Stimulated activated memory B cell treated with anti-CD40 and anti-IgM and Interleukin-4, amounts not matched to agents 10 μg/mL and 1 μg/mL and 100 μg/mL, for 72 hours (primary cell): ENCODE results near the gene RNU11.
A peak's percentile ranks its signal among the peaks of the same experiment; 100 is the strongest.
"Not testable (repeated sequence)": the region's sequence is repeated elsewhere in the genome, so short reads cannot be mapped to it uniquely, and the experiment has no call there.

Experiments
- ATAC-seq: fragments of 150-1000 bp; cut with Tn5 transposase; 2 replicates; pipeline ENCODE4 v1.10.0; 2021
- H3K27ac Mint-ChIP-seq: one replicate; pipeline ENCODE4 v1.8.0; 2022; ENCODE audit warnings: mild to moderate bottlenecking, mixed read lengths
- H3K27me3 Mint-ChIP-seq: one replicate; pipeline ENCODE4 v1.8.0; 2022; ENCODE audit warnings: mixed read lengths
- H3K36me3 Mint-ChIP-seq: one replicate; pipeline ENCODE4 v1.8.0; 2022; ENCODE audit warnings: mixed read lengths
- H3K4me1 Mint-ChIP-seq: one replicate; pipeline ENCODE4 v1.8.0; 2022; ENCODE audit warnings: mixed read lengths
- H3K4me3 Mint-ChIP-seq: one replicate; pipeline ENCODE4 v1.8.0; 2022; ENCODE audit warnings: mild to moderate bottlenecking, moderate library complexity, mixed read lengths
- H3K9me3 Mint-ChIP-seq: one replicate; pipeline ENCODE4 v1.8.0; 2022; ENCODE audit warnings: mixed read lengths

Gene RNU11

GRCh38 chr1:28648474-28649198 is at the start of gene RNU11:
Gene RNU11, plus strand, starts transcription at chr1:28648600.
- H3K27ac Mint-ChIP-seq: peak within 1 kb of the TSS; percentile 96
- peak; percentile 88 for ATAC-seq
- H3K4me1 Mint-ChIP-seq: peaks cover 29% of the 10 kb centered on the region
- H3K36me3 Mint-ChIP-seq: no peaks in the 10 kb centered on the region
- H3K4me3 Mint-ChIP-seq: peak within 1 kb of the TSS; percentile 90
- no peaks in the 10 kb centered on the region for H3K27me3 Mint-ChIP-seq
- no peaks in the 10 kb centered on the region for H3K9me3 Mint-ChIP-seq

DNA sequence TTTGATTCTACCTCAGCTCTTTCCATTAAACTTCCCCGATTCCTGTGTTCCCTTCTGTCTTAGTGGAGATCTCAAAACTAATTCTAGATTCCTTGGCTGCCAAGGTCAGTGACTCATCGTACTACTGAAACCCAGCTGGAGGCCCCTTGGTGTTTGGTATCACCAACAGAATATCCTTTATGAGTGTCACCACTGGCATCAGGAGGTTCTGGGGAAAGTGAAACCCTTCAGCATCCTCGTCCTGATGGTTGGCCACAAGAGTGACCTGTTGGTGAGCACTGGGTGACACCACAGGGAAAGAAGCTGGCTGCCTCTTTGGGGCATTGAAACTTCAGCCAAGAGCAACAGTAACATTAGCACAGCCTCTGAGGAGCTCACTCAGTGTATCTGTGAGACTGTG is 46.7 kb upstream of the RNU11 start:
- no peak for ATAC-seq
- Mint-ChIP-seq H3K36me3 (peaks cover 26% of the 10 kb centered on the region), H3K4me1 (no peaks in the 10 kb centered on the region)

DNA sequence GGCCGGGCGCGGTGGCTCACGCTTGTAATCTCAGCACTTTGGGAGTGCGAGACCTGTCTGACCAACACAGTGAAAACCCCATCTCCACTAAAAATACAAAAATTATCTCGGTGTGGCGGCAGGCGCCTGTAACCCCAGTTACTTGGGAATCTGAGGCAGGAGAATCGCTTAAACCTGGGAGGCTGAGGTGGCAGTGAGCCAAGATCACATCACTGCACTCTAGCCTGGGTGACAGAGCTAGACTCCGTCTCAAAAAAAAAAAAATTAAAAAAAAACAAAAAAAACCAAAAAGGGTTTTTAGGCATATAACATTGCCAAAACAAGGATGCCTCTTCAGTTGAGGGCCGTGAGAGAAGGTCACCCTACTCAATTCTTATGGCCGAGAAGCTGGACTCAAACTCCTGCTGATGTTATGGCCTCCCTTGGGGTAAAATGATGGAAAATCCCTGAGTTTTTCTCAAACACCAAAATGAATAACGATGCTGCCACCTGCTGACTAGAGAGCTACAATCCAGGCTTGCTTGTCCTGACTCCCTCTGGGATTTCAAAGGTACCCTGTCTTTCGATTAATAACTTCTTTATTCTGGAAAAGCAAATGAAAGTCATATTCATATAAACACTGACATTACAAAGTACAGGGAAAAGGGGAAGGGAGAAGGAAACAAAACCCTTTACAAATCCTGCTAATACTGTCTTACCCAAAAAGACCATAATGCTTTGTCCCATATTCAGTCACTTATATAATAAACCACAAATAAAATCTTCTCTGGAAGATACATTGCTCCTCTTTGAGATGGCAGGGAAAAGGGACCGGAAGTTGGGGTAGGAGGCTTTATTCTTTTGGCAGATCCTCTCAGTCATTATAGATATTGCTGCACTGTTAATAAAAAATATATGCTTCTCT is 45.6 kb upstream of the RNU11 start:
- Mint-ChIP-seq H3K27me3 (no peaks in the 10 kb centered on the region), H3K9me3 (no peaks in the 10 kb centered on the region), H3K4me3 (no peak overlapping the region), H3K36me3 (peaks cover 26% of the 10 kb centered on the region), H3K4me1 (no peaks in the 10 kb centered on the region), H3K27ac (no peak overlapping the region)
- ATAC-seq: no peak

More for the DNA sequence above, 46.7 kb upstream of the RNU11 start:
- Mint-ChIP-seq H3K27me3 (no peaks in the 10 kb centered on the region), H3K27ac (no peak overlapping the region), H3K9me3 (no peaks in the 10 kb centered on the region), H3K4me3 (no peak overlapping the region)

DNA sequence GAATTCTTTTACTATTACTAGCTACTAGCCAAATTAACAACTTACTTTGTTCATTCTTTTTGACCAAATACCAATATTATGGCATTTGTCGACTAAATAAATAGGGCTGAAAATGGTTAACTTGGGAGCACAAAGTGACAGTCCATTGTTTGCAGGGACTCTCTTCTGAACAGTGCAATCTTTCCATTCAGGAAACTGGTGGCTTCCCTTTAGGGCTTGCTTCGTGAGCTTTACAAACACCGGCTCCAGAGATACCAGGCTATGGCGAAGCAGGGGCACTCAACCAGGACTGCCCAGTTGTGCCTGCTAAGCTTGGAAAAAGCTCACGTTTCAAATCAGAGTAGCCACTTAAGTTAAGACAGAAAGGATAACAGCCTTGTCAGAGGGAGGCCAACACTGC is 44.0 kb upstream of the RNU11 start:
- Mint-ChIP-seq H3K27ac (no peak overlapping the region), H3K4me3 (no peak overlapping the region), H3K4me1 (no peaks in the 10 kb centered on the region), H3K36me3 (peaks cover 26% of the 10 kb centered on the region), H3K9me3 (no peaks in the 10 kb centered on the region), H3K27me3 (no peaks in the 10 kb centered on the region)
- no peak for ATAC-seq

DNA sequence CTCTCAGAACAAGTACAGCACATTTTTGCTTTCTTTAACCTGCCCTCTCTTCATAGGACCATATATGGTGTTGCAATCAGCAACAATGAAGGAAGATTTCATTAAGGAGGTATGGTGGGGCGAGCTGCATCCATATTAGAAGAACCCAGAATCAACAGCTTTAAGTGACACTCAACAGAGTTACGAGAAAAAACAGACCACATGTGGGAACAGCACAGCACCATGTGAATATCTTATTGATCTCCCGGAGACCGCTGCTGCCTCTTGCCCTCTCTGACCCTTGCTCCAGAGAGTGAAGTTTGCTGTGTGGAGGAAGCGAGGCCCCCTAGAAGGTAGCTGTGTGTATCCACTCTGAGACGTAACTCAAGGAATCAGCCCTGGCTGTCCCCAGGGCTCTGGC is 43.4 kb upstream of the RNU11 start:
- H3K4me3 Mint-ChIP-seq: no peak overlapping the region
- H3K4me1 Mint-ChIP-seq: no peaks in the 10 kb centered on the region
- H3K9me3 Mint-ChIP-seq: no peaks in the 10 kb centered on the region
- no peak for ATAC-seq
- no peak overlapping the region for H3K27ac Mint-ChIP-seq
- peaks cover 32% of the 10 kb centered on the region for H3K36me3 Mint-ChIP-seq
- no peaks in the 10 kb centered on the region for H3K27me3 Mint-ChIP-seq

GRCh38 chr1:28606771-28607170 is 41.6 kb upstream of the RNU11 start:
- H3K4me3 Mint-ChIP-seq: no peak overlapping the region
- peaks cover 30% of the 10 kb centered on the region for H3K36me3 Mint-ChIP-seq
- no peak overlapping the region for H3K27ac Mint-ChIP-seq
- H3K9me3 Mint-ChIP-seq: no peaks in the 10 kb centered on the region
- ATAC-seq: no peak
- H3K27me3 Mint-ChIP-seq: no peaks in the 10 kb centered on the region
- no peaks in the 10 kb centered on the region for H3K4me1 Mint-ChIP-seq

GRCh38 chr1:28613175-28613574 is 35.2 kb upstream of the RNU11 start:
- no peak for ATAC-seq
- Mint-ChIP-seq H3K9me3 (no peaks in the 10 kb centered on the region), H3K4me3 (no peak overlapping the region), H3K4me1 (no peaks in the 10 kb centered on the region), H3K27ac (no peak overlapping the region), H3K27me3 (no peaks in the 10 kb centered on the region), H3K36me3 (peaks cover 41% of the 10 kb centered on the region)

GRCh38 chr1:28631713-28632112 is 16.7 kb upstream of the RNU11 start:
- Mint-ChIP-seq H3K36me3 (peaks cover 7% of the 10 kb centered on the region), H3K9me3 (no peaks in the 10 kb centered on the region), H3K4me3 (no peak overlapping the region), H3K27ac (peak overlapping the region; percentile 45), H3K4me1 (peaks cover 14% of the 10 kb centered on the region), H3K27me3 (no peaks in the 10 kb centered on the region)
- no peak for ATAC-seq

GRCh38 chr1:28632560-28632959 is 15.8 kb upstream of the RNU11 start:
- no peak overlapping the region for H3K4me3 Mint-ChIP-seq

DNA sequence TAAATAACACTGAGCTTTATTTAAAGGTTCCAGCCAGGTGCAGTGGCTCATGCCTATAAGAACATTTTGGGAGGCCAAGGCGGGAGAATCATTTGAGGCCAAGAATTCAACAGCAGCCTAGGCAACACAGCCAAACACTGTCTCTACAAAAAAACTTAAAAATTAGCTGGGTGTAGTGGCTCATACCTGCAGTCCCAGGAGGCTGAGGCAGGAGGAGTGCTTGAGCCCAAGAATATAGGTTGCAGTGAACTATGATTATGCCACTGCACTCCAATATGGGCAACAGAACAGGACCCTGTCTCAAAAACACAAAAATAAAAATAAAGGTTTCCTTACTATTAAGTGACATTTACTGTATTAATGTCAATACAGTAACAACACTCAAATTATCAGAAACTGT is 7.6 kb upstream of the RNU11 start:
- Mint-ChIP-seq H3K9me3 (no peaks in the 10 kb centered on the region), H3K27ac (no peak overlapping the region), H3K27me3 (no peaks in the 10 kb centered on the region), H3K36me3 (no peaks in the 10 kb centered on the region), H3K4me1 (peaks cover 44% of the 10 kb centered on the region), H3K4me3 (no peak overlapping the region)
- ATAC-seq: no peak

More at GRCh38 chr1:28632560-28632959, 15.8 kb upstream of the RNU11 start:
- no peak for ATAC-seq
- H3K27me3 Mint-ChIP-seq: no peaks in the 10 kb centered on the region
- no peak overlapping the region for H3K27ac Mint-ChIP-seq
- no peaks in the 10 kb centered on the region for H3K9me3 Mint-ChIP-seq
- H3K4me1 Mint-ChIP-seq: peaks cover 14% of the 10 kb centered on the region
- H3K36me3 Mint-ChIP-seq: peaks cover 7% of the 10 kb centered on the region

GRCh38 chr1:28642056-28642846 is 6.1 kb upstream of the RNU11 start:
- H3K4me1 Mint-ChIP-seq: peaks cover 38% of the 10 kb centered on the region
- ATAC-seq: peak; percentile 12
- H3K36me3 Mint-ChIP-seq: no peaks in the 10 kb centered on the region
- H3K9me3 Mint-ChIP-seq: no peaks in the 10 kb centered on the region
- no peaks in the 10 kb centered on the region for H3K27me3 Mint-ChIP-seq
- H3K4me3 Mint-ChIP-seq: peak overlapping the region; percentile 96
- H3K27ac Mint-ChIP-seq: peak overlapping the region; percentile 96

DNA sequence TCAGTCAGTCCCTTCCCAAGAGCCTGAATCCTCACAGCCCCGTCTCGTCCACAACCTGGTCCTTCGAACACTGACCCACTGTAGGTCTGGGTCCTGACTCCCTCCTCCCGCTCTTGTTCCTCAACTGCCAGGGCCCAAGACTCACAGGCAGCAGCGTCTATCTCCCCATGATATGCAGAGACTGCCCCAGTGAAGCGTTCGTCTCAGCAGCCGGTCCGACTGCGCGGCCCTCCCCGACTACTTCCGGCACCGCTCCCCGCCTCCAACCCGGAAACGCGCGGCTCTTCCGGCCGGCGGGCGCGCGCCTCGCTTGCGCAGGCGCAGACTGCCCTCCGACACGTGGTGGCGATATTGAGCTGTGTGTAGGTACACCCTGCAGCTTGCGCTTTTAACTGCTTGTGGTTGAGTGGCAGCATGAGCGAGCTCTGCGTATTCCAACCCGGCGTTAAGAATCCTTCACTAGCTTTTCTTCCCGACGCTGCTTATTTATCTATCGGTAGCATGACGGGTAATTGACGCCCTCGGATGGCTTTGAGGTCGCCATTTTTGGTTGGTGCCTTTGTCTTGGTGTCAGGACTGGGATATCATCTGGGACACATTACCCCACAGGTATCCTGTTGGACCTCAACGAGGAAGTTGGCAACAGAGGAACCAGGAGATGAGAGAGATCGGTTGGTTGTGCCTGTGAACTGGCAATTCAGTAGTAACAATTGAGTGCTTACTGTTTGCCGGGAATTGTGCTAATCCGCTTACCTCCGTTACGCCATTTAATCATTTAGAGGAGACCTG is 5.4 kb upstream of the RNU11 start, which contains the start of gene TAF12:
TAF12 (minus strand) TSS at position 221 of the 789 bp plus-strand sequence. CDS start 20,986 bp downstream, outside the sequence.
- Mint-ChIP-seq H3K4me3 (peak within 1 kb of the TSS; percentile 96), H3K4me1 (peaks cover 46% of the 10 kb centered on the region), H3K36me3 (no peaks in the 10 kb centered on the region), H3K27me3 (no peaks in the 10 kb centered on the region), H3K9me3 (no peaks in the 10 kb centered on the region), H3K27ac (peak within 1 kb of the TSS; percentile 96)
- ATAC-seq: peak; percentile 96

- H3K4me1 Mint-ChIP-seq: peaks cover 52% of the 10 kb centered on the region
- H3K27me3 Mint-ChIP-seq: no peaks in the 10 kb centered on the region
- no peaks in the 10 kb centered on the region for H3K9me3 Mint-ChIP-seq
- H3K36me3 Mint-ChIP-seq: no peaks in the 10 kb centered on the region
- peak overlapping the region; percentile 96 for H3K4me3 Mint-ChIP-seq
- ATAC-seq: no peak
- H3K27ac Mint-ChIP-seq: peak overlapping the region; percentile 96
Measured at GRCh38 chr1:28644494-28644893, 3.9 kb upstream of the RNU11 start.

GRCh38 chr1:28645406-28645805 is 3.0 kb upstream of the RNU11 start:
- not testable (repeated sequence) for ATAC-seq, H3K36me3 Mint-ChIP-seq, H3K9me3 Mint-ChIP-seq, H3K4me3 Mint-ChIP-seq, H3K27me3 Mint-ChIP-seq
- peaks cover 52% of the 10 kb centered on the region for H3K4me1 Mint-ChIP-seq
- peak overlapping the region; percentile 96 for H3K27ac Mint-ChIP-seq
